ENCODE measurements around the gene TBX4. TPM values are rescaled to one million over a fixed set of nuclear protein-coding genes. Genes with fewer than 3 reads are reported as not detected.

TBX4 gene
- total and polyA plus RNA-seq, 2 of the 13 experiments (the other 11 are each of a cell fraction or from before 2014, with no cell fraction given): 0.11 to 1.1 TPM

DNA sequence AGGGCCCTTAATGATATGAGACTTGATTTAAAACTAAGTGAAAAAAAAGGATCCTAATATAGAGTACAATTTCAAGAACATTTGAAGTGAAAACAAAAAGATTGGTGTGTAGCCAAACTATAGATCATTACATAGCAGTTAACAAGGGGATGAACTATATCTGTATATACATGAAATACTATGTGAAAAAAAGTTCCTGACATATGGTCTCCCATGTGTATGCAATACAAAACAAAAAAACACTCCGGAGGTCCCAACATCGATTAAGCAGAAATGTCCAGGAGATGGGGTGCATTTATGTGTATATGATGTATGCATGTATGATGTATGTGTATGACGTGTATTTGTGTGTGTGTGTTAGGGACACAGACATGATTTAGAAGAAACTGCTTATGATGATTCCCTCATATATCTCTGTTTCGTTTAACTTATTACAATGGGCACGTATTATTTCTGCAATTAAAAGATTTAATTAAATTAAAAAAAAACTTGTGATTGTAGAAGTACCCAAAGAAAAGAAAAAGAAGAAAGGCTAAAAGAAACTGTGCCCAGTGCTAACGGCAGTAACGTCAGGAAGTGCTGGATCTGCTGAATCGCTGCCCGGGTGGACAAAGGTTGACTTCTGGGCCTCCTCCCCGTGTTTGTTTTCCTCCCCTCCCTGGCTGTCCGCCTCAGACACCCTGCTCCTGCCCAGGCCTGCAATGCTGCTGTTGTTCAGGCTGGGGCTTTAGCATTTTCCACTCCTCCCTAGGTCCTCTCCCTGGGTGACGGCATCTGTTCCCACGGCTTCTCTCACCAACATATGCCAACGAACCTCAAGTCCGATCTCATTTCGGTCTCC, 36.9 kb downstream of the TBX4 start (continued):
- TF ChIP-seq SAP130 (CRISPR knock-in tag; IDR thresholded peaks at IDR 0.05; ENCODE audit: low read depth) (peak; percentile 80), FIP1L1 (IDR thresholded peaks at IDR 0.05; ENCODE audit: borderline replicate concordance, insufficient read depth, low read depth, low read length) (no peak), FOXO1 (CRISPR knock-in tag; IDR thresholded peaks at IDR 0.05) (peak; percentile 78; the same call in 1 of the 2 replicates), BCLAF1 (IDR thresholded peaks at IDR 0.05) (no peak), DZIP1 (CRISPR knock-in tag; IDR thresholded peaks at IDR 0.05) (0 out of 2 replicates have a peak, but pooled peaks have one; percentile 24), GABPB1 (CRISPR knock-in tag; IDR thresholded peaks at IDR 0.05) (peak; percentile 26; the same call in 1 of the 2 replicates), SMARCC2 (IDR thresholded peaks at IDR 0.05) (no peak), GTF3A (CRISPR knock-in tag; conservative IDR thresholded peaks at IDR 0.05) (no peak), AHDC1 (CRISPR knock-in tag; IDR thresholded peaks at IDR 0.05; ENCODE audit: borderline replicate concordance) (peak; percentile 64; the same call in 1 of the 2 replicates), ZSCAN9 (CRISPR knock-in tag; IDR thresholded peaks at IDR 0.05; ENCODE audit: borderline replicate concordance) (peak; percentile 53; the same call in 1 of the 2 replicates), DNMT3B (CRISPR knock-in tag; conservative IDR thresholded peaks at IDR 0.05) (no peak), KAT8 (CRISPR knock-in tag; IDR thresholded peaks at IDR 0.05) (peak; percentile 65), ZNF317 (CRISPR knock-in tag; IDR thresholded peaks at IDR 0.05) (peak; percentile 80), RORA (CRISPR knock-in tag; IDR thresholded peaks at IDR 0.05) (no peak)

Data from HepG2 (cell line).